Skin epidermis (tissue), 12 donors: ENCODE measurements around the gene GAB4.
"Not testable (repeated sequence)": the region's sequence is repeated elsewhere in the genome, so short reads cannot be mapped to it uniquely, and the experiment has no call there.

Experiments used
- H3K27ac ChIP-seq, 21 experiments: fragments of 200-600 bp; sonication (generic) in 11 of 21; one replicate each; pipeline ENCODE4 v1.5.0; 2020; ENCODE audit warnings: mild to moderate bottlenecking in 3 of 21, inconsistent platforms in 2 of 21, moderate library complexity in 2 of 21
- H3K4me3 ChIP-seq, 7 experiments: fragments of 200-600 bp; sonication (generic) in 2 of 7; one replicate each; pipeline ENCODE4 v1.5.0; 2020; ENCODE audit warnings: inconsistent platforms in 2 of 7, mild to moderate bottlenecking in 2 of 7, moderate library complexity in 1 of 7

GAB4 gene

DNA sequence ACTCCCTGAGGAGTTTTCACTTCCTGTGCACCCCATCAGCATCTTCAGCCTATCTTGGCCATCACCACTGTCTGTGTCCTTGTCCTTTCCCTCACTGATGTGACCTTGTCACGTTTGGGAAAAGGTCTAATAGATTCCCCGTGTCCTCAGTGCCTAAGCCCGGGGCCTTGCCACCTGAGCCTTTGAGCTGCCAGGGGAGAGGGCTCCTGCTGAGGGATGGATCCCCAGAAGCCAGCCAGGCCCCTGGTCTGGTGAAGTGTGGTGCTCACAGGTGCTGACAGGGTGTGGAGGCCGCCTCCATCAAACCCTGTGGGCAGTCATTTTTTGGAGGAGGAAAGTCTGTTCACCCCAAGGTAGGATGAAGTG is 47.2 kb downstream of the GAB4 start:
- Histone ChIP-seq H3K27ac (no peak overlapping the region), H3K4me3 (no peak overlapping the region)

- Histone ChIP-seq H3K4me3 (no peak overlapping the region), H3K27ac (no peak overlapping the region)
Measured at GRCh38 chr22:16960220-16960883, 47.7 kb downstream of the GAB4 start.

DNA sequence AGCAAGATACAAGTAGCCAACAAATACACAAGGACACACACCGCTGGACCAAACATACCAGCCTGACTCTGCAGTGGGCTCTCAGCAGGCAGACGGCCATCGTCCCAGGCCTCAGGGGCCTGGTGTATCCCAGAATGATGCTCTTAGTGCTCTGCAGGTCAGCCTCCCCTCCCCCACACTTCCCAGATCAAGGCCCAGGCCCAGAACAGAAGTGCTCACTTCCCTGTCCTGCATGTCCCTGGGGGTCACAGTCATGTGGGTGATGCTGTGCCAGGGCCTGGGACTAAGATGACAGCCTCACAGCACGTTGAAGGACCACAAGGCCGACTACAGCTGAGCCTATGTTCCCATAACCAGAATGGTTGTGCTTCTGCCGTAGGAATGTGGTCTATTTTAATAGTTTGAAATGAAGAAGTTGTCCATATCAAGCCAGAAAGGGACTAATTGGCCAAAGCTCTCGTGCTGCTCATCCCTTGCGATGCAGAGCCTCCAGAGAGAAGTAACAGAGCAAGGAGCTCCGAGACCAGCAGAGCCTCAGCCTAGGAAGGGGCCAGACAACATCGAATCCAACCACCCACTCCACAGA is 48.6 kb downstream of the GAB4 start:
- no peak overlapping the region for H3K4me3 ChIP-seq

GRCh38 chr22:16958475-16958874 is 49.5 kb downstream of the GAB4 start:
- no peak overlapping the region for H3K4me3 ChIP-seq

More for the DNA sequence above, 48.6 kb downstream of the GAB4 start:
- no peak overlapping the region for H3K27ac ChIP-seq

GRCh38 chr22:16957781-16958180 is 50.2 kb downstream of the GAB4 start:
- H3K27ac ChIP-seq = no peak overlapping the region

More at GRCh38 chr22:16958475-16958874, 49.5 kb downstream of the GAB4 start:
- no peak overlapping the region for H3K27ac ChIP-seq

DNA sequence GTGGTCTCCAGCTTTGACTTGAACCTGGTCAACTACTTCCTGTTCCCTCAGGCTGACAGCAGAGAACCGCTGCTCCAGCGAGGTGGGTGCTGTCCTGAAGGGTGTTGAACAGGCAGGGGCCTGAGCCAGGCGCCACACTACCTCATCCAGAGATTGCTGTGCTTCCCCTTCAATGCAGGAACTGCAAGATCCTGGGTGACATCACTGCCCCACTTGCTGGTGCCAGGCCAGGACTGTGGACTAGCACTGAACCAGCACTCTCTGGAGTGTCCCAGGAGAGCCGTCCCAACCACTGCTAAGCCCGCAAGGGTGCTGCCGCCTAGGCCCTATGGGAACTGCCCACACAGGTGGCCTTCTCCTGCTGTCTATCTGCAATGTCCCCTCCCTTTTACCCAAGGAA is 51.7 kb downstream of the GAB4 start:
- Histone ChIP-seq H3K4me3 (no peak overlapping the region), H3K27ac (no peak overlapping the region)

More at GRCh38 chr22:16957781-16958180, 50.2 kb downstream of the GAB4 start:
- H3K4me3 ChIP-seq = no peak overlapping the region

- H3K4me3 ChIP-seq = no peak overlapping the region
- no peak overlapping the region for H3K27ac ChIP-seq
Measured at GRCh38 chr22:16955678-16956210, 52.3 kb downstream of the GAB4 start.

GRCh38 chr22:16955081-16955480 is 52.9 kb downstream of the GAB4 start:
- no peak overlapping the region for H3K27ac ChIP-seq
- no peak overlapping the region for H3K4me3 ChIP-seq

DNA sequence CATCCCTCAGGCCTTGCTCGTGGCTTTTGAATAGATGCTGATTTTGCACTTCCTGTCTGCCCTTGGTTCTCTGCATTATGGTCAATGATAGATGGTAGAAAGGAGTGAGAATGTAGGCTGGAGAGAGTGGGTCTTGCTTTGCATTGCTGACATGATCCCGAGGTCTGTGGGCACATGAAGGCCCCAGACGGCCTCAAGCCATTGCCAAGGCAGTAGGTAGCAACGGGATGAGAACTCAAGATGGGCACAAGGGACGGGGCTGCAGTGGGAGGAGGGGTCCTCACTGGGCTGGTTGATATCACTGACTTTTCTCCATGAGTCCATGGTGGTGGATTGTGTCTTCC is 54.0 kb downstream of the GAB4 start:
- Histone ChIP-seq H3K4me3 (no peak overlapping the region), H3K27ac (no peak overlapping the region)

- no peak overlapping the region for H3K27ac ChIP-seq
- H3K4me3 ChIP-seq = no peak overlapping the region
Measured at GRCh38 chr22:16953206-16954059, 54.6 kb downstream of the GAB4 start.

DNA sequence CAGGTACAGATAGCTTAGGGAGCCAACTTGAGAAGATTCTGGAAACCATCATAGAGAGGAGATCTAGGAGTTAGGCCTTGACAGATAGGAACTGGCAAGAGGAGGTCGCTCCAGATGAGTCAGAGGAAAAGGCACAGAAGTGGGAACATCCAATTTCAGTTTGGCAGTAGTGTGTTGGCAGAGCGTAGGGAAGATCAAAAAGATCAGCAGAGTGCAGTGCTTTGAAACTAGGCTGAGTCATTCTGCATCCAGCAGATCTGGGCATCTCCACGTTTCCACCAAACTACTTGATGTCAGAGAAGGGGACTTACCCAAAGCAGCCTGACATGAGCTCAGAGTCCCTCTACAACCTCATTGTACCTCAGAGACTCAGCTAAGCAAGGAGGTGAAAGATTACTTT is 58.5 kb downstream of the GAB4 start:
- H3K27ac ChIP-seq = no peak overlapping the region
- H3K4me3 ChIP-seq = no peak overlapping the region

GRCh38 chr22:16937811-16938210 is 70.2 kb downstream of the GAB4 start:
- Histone ChIP-seq H3K4me3 (no peak overlapping the region), H3K27ac (no peak overlapping the region)

DNA sequence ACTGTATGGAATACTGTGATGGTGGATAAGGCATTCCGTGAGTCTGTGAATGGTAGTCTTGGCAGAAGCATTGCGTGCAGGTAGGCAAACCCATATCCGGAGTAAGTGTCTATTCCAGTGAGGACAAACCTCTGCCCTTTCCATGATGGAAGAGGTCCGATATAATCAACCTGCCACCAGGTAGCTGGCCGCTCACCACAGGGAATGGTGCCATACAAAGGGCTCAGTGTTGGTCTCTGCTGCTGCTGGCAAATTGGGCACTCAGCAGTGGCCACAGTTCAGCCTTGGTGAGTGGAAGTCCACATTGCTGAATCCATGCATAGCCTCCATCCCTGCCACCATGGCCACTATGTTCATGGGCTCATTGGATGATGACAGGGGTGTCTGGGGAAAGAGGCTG is 70.8 kb downstream of the GAB4 start:
- not testable (repeated sequence) for H3K4me3 ChIP-seq, H3K27ac ChIP-seq

DNA sequence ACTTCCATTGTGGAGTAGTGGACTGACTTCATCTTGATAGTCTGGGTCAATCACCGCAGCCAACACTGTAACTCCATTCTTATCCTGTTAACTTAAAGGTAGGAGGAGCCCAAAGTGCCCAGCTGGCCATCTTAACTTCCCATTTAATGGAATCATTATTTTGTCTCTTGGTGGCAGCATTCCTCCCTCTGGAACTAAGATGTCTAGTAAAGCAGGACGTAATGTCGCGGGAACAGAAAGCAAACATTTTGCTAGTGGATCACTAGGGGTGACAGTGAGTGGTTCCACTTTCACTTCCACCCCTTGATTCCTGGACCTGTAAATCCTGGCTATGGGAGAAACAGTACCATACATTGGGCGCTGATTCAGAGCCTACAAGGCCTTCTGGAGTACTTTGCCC is 71.4 kb downstream of the GAB4 start:
- no peak overlapping the region for H3K27ac ChIP-seq
- no peak overlapping the region for H3K4me3 ChIP-seq

DNA sequence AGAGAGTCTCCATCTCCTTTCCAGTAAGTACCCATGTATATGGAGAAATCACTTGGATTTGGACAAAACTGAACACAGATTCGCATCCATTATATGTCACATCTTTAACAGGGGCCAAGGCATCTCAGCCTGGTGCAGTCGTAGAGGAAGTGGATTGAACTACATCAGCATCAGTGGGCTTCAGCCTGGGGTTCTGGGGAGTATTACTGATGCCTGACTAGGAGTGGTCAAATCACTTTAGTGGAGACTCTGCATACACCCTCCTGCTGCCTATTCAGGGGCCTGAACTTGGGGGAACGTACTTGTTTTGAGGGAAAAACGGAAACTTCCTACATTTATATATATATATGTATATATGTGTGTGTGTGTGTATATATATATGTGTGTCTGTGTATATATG is 72.8 kb downstream of the GAB4 start:
- no peak overlapping the region for H3K27ac ChIP-seq

DNA sequence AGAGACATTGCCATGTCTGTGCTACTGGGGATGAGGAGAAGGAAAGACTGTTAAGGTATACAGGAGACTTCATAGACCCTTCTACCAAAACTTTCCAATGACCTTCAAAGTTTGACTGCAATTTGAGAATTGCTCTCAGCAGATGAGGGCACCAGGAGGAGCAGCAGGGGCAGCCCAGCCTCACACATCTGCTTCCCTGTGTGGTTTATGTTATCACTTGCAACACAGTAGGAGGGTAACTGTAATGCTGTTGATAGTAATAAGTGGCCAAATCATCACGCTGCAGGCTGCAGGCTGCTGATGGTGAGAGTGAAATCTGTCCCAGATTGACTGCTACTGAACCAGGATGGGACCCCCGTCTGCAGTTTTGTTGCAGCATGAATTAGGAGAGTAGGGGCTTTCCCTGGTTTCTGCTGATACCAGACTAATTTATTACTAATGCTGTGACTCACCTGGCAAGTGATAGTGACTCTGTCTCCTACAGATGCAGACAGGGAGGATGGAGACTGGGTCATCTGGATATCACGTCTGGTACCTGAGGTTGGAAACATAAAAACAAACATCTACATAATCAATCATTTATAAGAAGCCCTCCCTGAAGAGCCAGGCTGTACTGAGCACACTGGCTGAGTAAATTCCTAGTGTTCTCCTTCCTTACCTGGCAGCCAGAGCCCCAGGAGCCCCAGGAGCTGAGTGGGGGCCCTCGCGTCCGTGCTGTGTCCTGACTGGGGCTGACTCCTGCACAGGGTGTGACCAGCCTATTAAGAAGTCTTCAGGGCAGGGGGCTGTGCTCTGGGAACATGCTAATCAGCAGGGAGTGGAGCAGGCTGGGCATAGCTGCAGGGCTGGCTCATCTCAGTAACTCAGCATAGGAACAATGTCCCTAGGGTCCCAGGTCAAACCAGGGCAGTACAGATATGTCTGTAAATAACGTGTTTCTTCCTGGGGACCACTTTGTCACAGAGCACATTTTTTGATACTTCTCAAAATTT is 74.4 kb downstream of the GAB4 start:
- H3K27ac ChIP-seq = no peak overlapping the region
- H3K4me3 ChIP-seq = no peak overlapping the region

More for the DNA sequence above, 72.8 kb downstream of the GAB4 start:
- H3K4me3 ChIP-seq = no peak overlapping the region

- H3K27ac ChIP-seq = no peak overlapping the region
- H3K4me3 ChIP-seq = no peak overlapping the region
Measured at GRCh38 chr22:16932577-16932976, 75.4 kb downstream of the GAB4 start.

GRCh38 chr22:16925407-16925966 is 82.5 kb downstream of the GAB4 start:
- Histone ChIP-seq H3K4me3 (no peak overlapping the region), H3K27ac (no peak overlapping the region)

DNA sequence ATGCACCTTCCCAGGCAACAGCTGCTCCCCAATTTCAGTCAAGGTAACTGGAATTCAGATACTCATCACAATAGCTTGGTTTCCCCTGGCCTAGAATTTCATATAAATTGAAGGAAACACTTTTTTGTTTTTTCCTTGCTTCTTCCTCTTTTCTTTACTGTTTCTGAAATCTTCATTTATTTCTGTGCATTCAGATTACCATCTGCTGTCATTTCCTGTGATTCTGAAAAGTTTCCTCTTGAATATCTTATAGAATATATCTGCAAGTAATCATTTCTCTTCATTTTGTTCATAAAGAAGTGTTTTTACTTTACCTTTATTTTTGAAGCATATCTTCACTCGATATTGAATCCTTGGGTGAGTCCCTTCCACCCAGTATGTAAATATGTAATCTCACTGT is 85.3 kb downstream of the GAB4 start:
- Histone ChIP-seq H3K4me3 (no peak overlapping the region), H3K27ac (no peak overlapping the region)
